Astrocyte of the spinal cord (primary cell): ENCODE results near the gene ZFYVE9.
A peak's percentile ranks its signal among the peaks of the same experiment; 100 is the strongest.
"Not testable (repeated sequence)": the region's sequence is repeated elsewhere in the genome, so short reads cannot be mapped to it uniquely, and the experiment has no call there.

Experiments used
- DNase-seq: peaks from one replicate; pipeline ENCODE4 v3.0.0; 2011; ENCODE audit warnings: low read depth, low spot score
- H3K4me3 ChIP-seq: 2 replicates; pipeline ENCODE4 v1.5.1; 2011; ENCODE audit warnings: low read depth, mild to moderate bottlenecking, low read length, moderate library complexity
- CTCF ChIP-seq: IDR thresholded peaks from 2 replicates; pipeline ENCODE4 v1.5.1; 2012; ENCODE audit warnings: low read depth, mild to moderate bottlenecking, low read length, inconsistent platforms
- in situ Hi-C: cut with HindIII; loops from 2 replicates; pipeline ENCODE4 v1.10.0; 2017; ENCODE audit warnings: low sequenced_read_pairs

ZFYVE9 gene

GRCh38 chr1:52193985-52194384 is 52.1 kb downstream of the ZFYVE9 start:
- no peak for TF ChIP-seq CTCF
- DNase-seq, result no peak
- in situ Hi-C loops, result no loop called here
- no peak overlapping the region for H3K4me3 ChIP-seq

- in situ Hi-C loops, result no loop called here
- no peak overlapping the region for H3K4me3 ChIP-seq
- peak; percentile 9 for DNase-seq
- no peak for TF ChIP-seq CTCF
Observed at GRCh38 chr1:52195161-52195560, 53.3 kb downstream of the ZFYVE9 start.

- H3K4me3 ChIP-seq, result no peak overlapping the region
- in situ Hi-C loops, result no loop called here
- no peak for DNase-seq
- no peak for TF ChIP-seq CTCF
Observed at GRCh38 chr1:52203935-52204625, 62.2 kb downstream of the ZFYVE9 start.

- in situ Hi-C loops, result no loop called here
- no peak for TF ChIP-seq CTCF
- no peak for DNase-seq
Observed at GRCh38 chr1:52204696-52205095, 62.8 kb downstream of the ZFYVE9 start.

GRCh38 chr1:52206686-52207085 is 64.8 kb downstream of the ZFYVE9 start:
- DNase-seq, in situ Hi-C loops: not testable (repeated sequence)

More at GRCh38 chr1:52204696-52205095, 62.8 kb downstream of the ZFYVE9 start:
- H3K4me3 ChIP-seq, result no peak overlapping the region

GRCh38 chr1:52209429-52209828 is 67.5 kb downstream of the ZFYVE9 start:
- no peak overlapping the region for H3K4me3 ChIP-seq
- TF ChIP-seq CTCF, result no peak
- DNase-seq, result no peak
- in situ Hi-C loops, result no loop called here

More at GRCh38 chr1:52206686-52207085, 64.8 kb downstream of the ZFYVE9 start:
- not testable (repeated sequence) for H3K4me3 ChIP-seq

GRCh38 chr1:52210044-52210443 is 68.2 kb downstream of the ZFYVE9 start:
- H3K4me3 ChIP-seq, result no peak overlapping the region
- no peak for DNase-seq
- no peak for TF ChIP-seq CTCF

More at GRCh38 chr1:52210044-52210443, 68.2 kb downstream of the ZFYVE9 start:
- in situ Hi-C loops, result no loop called here
